ENCODE results near the gene KRT39. TPM values are rescaled to one million over a fixed set of nuclear protein-coding genes. Genes with fewer than 3 reads are reported as not detected.

Gene KRT39
- total and polyA plus RNA-seq, 2 experiments from 2014 or later: not detected

GRCh38 chr17:40921026-40921425 lies 45.7 kb downstream of the KRT39 start:
- TF ChIP-seq EZH2phosphoT487 (IDR thresholded peaks at IDR 0.05; ENCODE audit: unreplicated experiment): no peak
- TF ChIP-seq ZNF331 (CRISPR knock-in tag; IDR thresholded peaks at IDR 0.05; ENCODE audit: low read depth): no peak
- no peak for TF ChIP-seq CREB1 (CRISPR knock-in tag; IDR thresholded peaks at IDR 0.05; ENCODE audit: low read depth)
- TF ChIP-seq ETS1 (IDR thresholded peaks at IDR 0.05): no peak
- TF ChIP-seq ZNF462 (CRISPR knock-in tag; IDR thresholded peaks at IDR 0.05): no peak
- TF ChIP-seq REST (IDR thresholded peaks at IDR 0.05; ENCODE audit: unreplicated experiment): no peak
- TF ChIP-seq EZH2 (IDR thresholded peaks at IDR 0.05; ENCODE audit: low read depth, unreplicated experiment): no peak
- no peak for TF ChIP-seq ZNF114 (CRISPR knock-in tag; IDR thresholded peaks at IDR 0.05)
- TF ChIP-seq JUNB (IDR thresholded peaks at IDR 0.05; ENCODE audit: unreplicated experiment): no peak
- no peak for TF ChIP-seq STAT1 (IDR thresholded peaks at IDR 0.05; ENCODE audit: unreplicated experiment)
- no peak for TF ChIP-seq NANOG (IDR thresholded peaks at IDR 0.05; ENCODE audit: borderline replicate concordance)
- no peak for TF ChIP-seq POLR2AphosphoS5 (IDR thresholded peaks at IDR 0.05; ENCODE audit: low read depth)
- TF ChIP-seq CTCF (conservative IDR thresholded peaks at IDR 0.05; ENCODE audit: low read depth in 2 of 2): no peak
- H3K4me2 ChIP-seq: no peak overlapping the region
- H3K27me3 Mint-ChIP-seq (ENCODE audit: insufficient read depth, low read depth, poor library complexity): no peaks in the 10 kb centered on the region
- H4K20me1 ChIP-seq (replicated peaks; ENCODE audit: insufficient read depth): no peaks in the 10 kb centered on the region
- ATAC-seq (no peak), DNase-seq (ENCODE audit: low spot score) (no peak)
- 0 out of 2 replicates have a peak, but pooled peaks cover 3% of the 10 kb centered on the region for H3K4me1 ChIP-seq (ENCODE audit: insufficient read depth)
- no peaks in the 10 kb centered on the region for H3F3A ChIP-seq (replicated peaks; ENCODE audit: low read depth)
- no peaks in the 10 kb centered on the region for H3K79me2 ChIP-seq (replicated peaks; ENCODE audit: insufficient read depth)
- no peaks in the 10 kb centered on the region for H3K9me2 ChIP-seq (ENCODE audit: insufficient read depth)
- no peaks in the 10 kb centered on the region for H3K27me3 ChIP-seq (ENCODE audit: insufficient read depth)
- H3K4me3 Mint-ChIP-seq: no peak overlapping the region
- no peak overlapping the region for H2AFZ ChIP-seq
- H3K9me3 Mint-ChIP-seq: no peaks in the 10 kb centered on the region
- H3K36me3 Mint-ChIP-seq (ENCODE audit: low read depth): no peaks in the 10 kb centered on the region
- H3K36me3 ChIP-seq (ENCODE audit: insufficient read depth): no peaks in the 10 kb centered on the region
- H3K4me1 Mint-ChIP-seq: no peaks in the 10 kb centered on the region; the same call in 1 of the 3 replicates
- H3K4me3 ChIP-seq: no peak overlapping the region
- H3K27ac ChIP-seq (ENCODE audit: low read depth): no peak overlapping the region
- H3K27ac Mint-ChIP-seq: no peak overlapping the region

Measured in GM23338 (cell line).